Activated naive CD4-positive, alpha-beta T cell treated with anti-CD3 and anti-CD28 coated beads, Interleukin-2, amount 50 U/mL, for 24 hours (primary cell): ENCODE results near the gene TNFAIP8L1.
"Not testable (repeated sequence)": the region's sequence is repeated elsewhere in the genome, so short reads cannot be mapped to it uniquely, and the experiment has no call there.

Source experiments
- H3K27ac Mint-ChIP-seq: one replicate; pipeline ENCODE4 v1.8.0; 2021; ENCODE audit warnings: mild to moderate bottlenecking, mixed read lengths
- H3K27me3 Mint-ChIP-seq: one replicate; pipeline ENCODE4 v1.8.0; 2021; ENCODE audit warnings: mixed read lengths
- H3K36me3 Mint-ChIP-seq: one replicate; pipeline ENCODE4 v1.8.0; 2021; ENCODE audit warnings: mixed read lengths
- H3K4me1 Mint-ChIP-seq: one replicate; pipeline ENCODE4 v1.8.0; 2021; ENCODE audit warnings: mixed read lengths
- H3K4me3 Mint-ChIP-seq: one replicate; pipeline ENCODE4 v1.8.0; 2021; ENCODE audit warnings: mild to moderate bottlenecking, mixed read lengths
- H3K9me3 Mint-ChIP-seq: one replicate; pipeline ENCODE4 v1.8.0; 2021; ENCODE audit warnings: mixed read lengths

TNFAIP8L1 gene

GRCh38 chr19:4676955-4677731, 37.8 kb downstream of the TNFAIP8L1 start:
- H3K9me3 Mint-ChIP-seq, result no peaks in the 10 kb centered on the region
- no peak overlapping the region for H3K27ac Mint-ChIP-seq
- H3K4me3 Mint-ChIP-seq, result no peak overlapping the region
- H3K27me3 Mint-ChIP-seq, result no peaks in the 10 kb centered on the region
- no peaks in the 10 kb centered on the region for H3K4me1 Mint-ChIP-seq
- no peaks in the 10 kb centered on the region for H3K36me3 Mint-ChIP-seq

GRCh38 chr19:4678881-4679790, 39.8 kb downstream of the TNFAIP8L1 start:
- Mint-ChIP-seq H3K4me3 (no peak overlapping the region), H3K4me1 (no peaks in the 10 kb centered on the region), H3K9me3 (no peaks in the 10 kb centered on the region), H3K27ac (no peak overlapping the region), H3K27me3 (no peaks in the 10 kb centered on the region), H3K36me3 (no peaks in the 10 kb centered on the region)

GRCh38 chr19:4680021-4680420, 40.7 kb downstream of the TNFAIP8L1 start:
- H3K4me1 Mint-ChIP-seq, H3K36me3 Mint-ChIP-seq, H3K27me3 Mint-ChIP-seq, H3K4me3 Mint-ChIP-seq, H3K27ac Mint-ChIP-seq, H3K9me3 Mint-ChIP-seq: not testable (repeated sequence)

GRCh38 chr19:4682417-4683200, 43.3 kb downstream of the TNFAIP8L1 start:
- Mint-ChIP-seq H3K27me3 (no peaks in the 10 kb centered on the region), H3K4me1 (no peaks in the 10 kb centered on the region), H3K4me3 (no peak overlapping the region), H3K9me3 (no peaks in the 10 kb centered on the region), H3K36me3 (no peaks in the 10 kb centered on the region), H3K27ac (no peak overlapping the region)

GRCh38 chr19:4684312-4685095, 45.2 kb downstream of the TNFAIP8L1 start:
- Mint-ChIP-seq H3K36me3 (no peaks in the 10 kb centered on the region), H3K9me3 (no peaks in the 10 kb centered on the region), H3K27me3 (no peaks in the 10 kb centered on the region), H3K4me3 (no peak overlapping the region), H3K27ac (no peak overlapping the region), H3K4me1 (no peaks in the 10 kb centered on the region)

- no peak overlapping the region for H3K27ac Mint-ChIP-seq
- no peaks in the 10 kb centered on the region for H3K4me1 Mint-ChIP-seq
Observed at GRCh38 chr19:4686700-4687099, 47.4 kb downstream of the TNFAIP8L1 start.

GRCh38 chr19:4687396-4687795, 48.1 kb downstream of the TNFAIP8L1 start:
- no peaks in the 10 kb centered on the region for H3K4me1 Mint-ChIP-seq
- no peaks in the 10 kb centered on the region for H3K9me3 Mint-ChIP-seq
- H3K27ac Mint-ChIP-seq, result no peak overlapping the region
- H3K36me3 Mint-ChIP-seq, result no peaks in the 10 kb centered on the region
- H3K4me3 Mint-ChIP-seq, result no peak overlapping the region
- no peaks in the 10 kb centered on the region for H3K27me3 Mint-ChIP-seq

More at GRCh38 chr19:4686700-4687099, 47.4 kb downstream of the TNFAIP8L1 start:
- no peaks in the 10 kb centered on the region for H3K36me3 Mint-ChIP-seq
- no peaks in the 10 kb centered on the region for H3K9me3 Mint-ChIP-seq
- no peak overlapping the region for H3K4me3 Mint-ChIP-seq
- H3K27me3 Mint-ChIP-seq, result no peaks in the 10 kb centered on the region

- H3K36me3 Mint-ChIP-seq, result no peaks in the 10 kb centered on the region
- no peaks in the 10 kb centered on the region for H3K4me1 Mint-ChIP-seq
- H3K27me3 Mint-ChIP-seq, result no peaks in the 10 kb centered on the region
- H3K27ac Mint-ChIP-seq, result no peak overlapping the region
- H3K4me3 Mint-ChIP-seq, result no peak overlapping the region
- no peaks in the 10 kb centered on the region for H3K9me3 Mint-ChIP-seq
Observed at GRCh38 chr19:4688587-4688986, 49.3 kb downstream of the TNFAIP8L1 start.

GRCh38 chr19:4689403-4689802, 50.1 kb downstream of the TNFAIP8L1 start:
- H3K4me1 Mint-ChIP-seq, result no peaks in the 10 kb centered on the region
- H3K36me3 Mint-ChIP-seq, result peaks cover 2% of the 10 kb centered on the region
- no peaks in the 10 kb centered on the region for H3K9me3 Mint-ChIP-seq
- no peak overlapping the region for H3K27ac Mint-ChIP-seq
- no peaks in the 10 kb centered on the region for H3K27me3 Mint-ChIP-seq
- H3K4me3 Mint-ChIP-seq, result no peak overlapping the region

- Mint-ChIP-seq H3K27ac (no peak overlapping the region), H3K36me3 (peaks cover 5% of the 10 kb centered on the region), H3K4me3 (no peak overlapping the region), H3K27me3 (no peaks in the 10 kb centered on the region), H3K9me3 (no peaks in the 10 kb centered on the region), H3K4me1 (no peaks in the 10 kb centered on the region)
Observed at GRCh38 chr19:4690361-4690760, 51.0 kb downstream of the TNFAIP8L1 start.

GRCh38 chr19:4691373-4691772, 52.1 kb downstream of the TNFAIP8L1 start:
- Mint-ChIP-seq H3K36me3 (peaks cover 5% of the 10 kb centered on the region), H3K9me3 (no peaks in the 10 kb centered on the region), H3K27me3 (no peaks in the 10 kb centered on the region), H3K4me3 (no peak overlapping the region), H3K4me1 (no peaks in the 10 kb centered on the region), H3K27ac (no peak overlapping the region)

- no peak overlapping the region for H3K4me3 Mint-ChIP-seq
- H3K27ac Mint-ChIP-seq, result no peak overlapping the region
- no peaks in the 10 kb centered on the region for H3K9me3 Mint-ChIP-seq
- H3K27me3 Mint-ChIP-seq, result no peaks in the 10 kb centered on the region
- H3K36me3 Mint-ChIP-seq, result peaks cover 7% of the 10 kb centered on the region
- no peaks in the 10 kb centered on the region for H3K4me1 Mint-ChIP-seq
Observed at GRCh38 chr19:4692251-4693077, 53.1 kb downstream of the TNFAIP8L1 start.

- Mint-ChIP-seq H3K27me3 (no peaks in the 10 kb centered on the region), H3K27ac (no peak overlapping the region), H3K4me1 (no peaks in the 10 kb centered on the region), H3K9me3 (no peaks in the 10 kb centered on the region), H3K36me3 (peaks cover 7% of the 10 kb centered on the region), H3K4me3 (no peak overlapping the region)
Observed at GRCh38 chr19:4693078-4693350, 53.7 kb downstream of the TNFAIP8L1 start.

- H3K4me1 Mint-ChIP-seq, result no peaks in the 10 kb centered on the region
- no peaks in the 10 kb centered on the region for H3K27me3 Mint-ChIP-seq
- peaks cover 7% of the 10 kb centered on the region for H3K36me3 Mint-ChIP-seq
- H3K9me3 Mint-ChIP-seq, result no peaks in the 10 kb centered on the region
- no peak overlapping the region for H3K4me3 Mint-ChIP-seq
- no peak overlapping the region for H3K27ac Mint-ChIP-seq
Observed at GRCh38 chr19:4693471-4694121, 54.3 kb downstream of the TNFAIP8L1 start.
